Osteoblast (primary cell): ENCODE data around the gene RPP25. TPM values are rescaled to one million over a fixed set of nuclear protein-coding genes. Genes with fewer than 3 reads are reported as not detected.

ENCODE experiments used
- DNase-seq: peaks from one replicate; pipeline ENCODE4 v3.0.0; 2011; ENCODE audit warnings: low spot score, mixed read lengths; ENCODE audit not compliant: insufficient read length; ENCODE audit errors: missing footprints
- H2AFZ ChIP-seq: 2 replicates; pipeline ENCODE4 v1.6.0; 2011; ENCODE audit warnings: mild to moderate bottlenecking, low read length
- H3K27ac ChIP-seq: 2 replicates; pipeline ENCODE4 v1.5.1; 2011; ENCODE audit warnings: mild to moderate bottlenecking, low read depth, low read length, moderate library complexity
- H3K27me3 ChIP-seq: 2 replicates; pipeline ENCODE4 v1.6.0; 2012; ENCODE audit warnings: mild to moderate bottlenecking, control low read depth, inconsistent platforms, low read length, moderate library complexity; ENCODE audit not compliant: insufficient read depth
- H3K36me3 ChIP-seq: 2 replicates; pipeline ENCODE4 v1.5.1; 2011; ENCODE audit warnings: mild to moderate bottlenecking, low read length, control low read depth, moderate library complexity; ENCODE audit not compliant: insufficient read depth
- H3K4me1 ChIP-seq: 2 replicates; pipeline ENCODE4 v1.5.1; 2011; ENCODE audit warnings: mild to moderate bottlenecking, low read length, control low read depth, moderate library complexity; ENCODE audit not compliant: insufficient read depth
- H3K4me2 ChIP-seq: 2 replicates; pipeline ENCODE4 v1.6.0; 2011; ENCODE audit warnings: mild to moderate bottlenecking, low read length; ENCODE audit not compliant: insufficient read depth
- H3K4me3 ChIP-seq: fragments of 200-600 bp; sonication (generic); 3 replicates; pipeline ENCODE4 v1.5.1; 2012; ENCODE audit warnings: mild to moderate bottlenecking, low read length, inconsistent platforms; ENCODE audit not compliant: insufficient read depth
- H3K79me2 ChIP-seq: 2 replicates; pipeline ENCODE4 v1.6.0; 2012; ENCODE audit warnings: mild to moderate bottlenecking, low read length, control low read depth, inconsistent platforms; ENCODE audit not compliant: insufficient read depth
- H3K9me3 ChIP-seq: 2 replicates; pipeline ENCODE4 v1.5.1; 2011; ENCODE audit warnings: low read depth, low read length, control low read depth
- H4K20me1 ChIP-seq: 2 replicates; pipeline ENCODE4 v1.6.0; 2012; ENCODE audit warnings: mild to moderate bottlenecking, low read length, control low read depth; ENCODE audit not compliant: insufficient read depth
- CTCF ChIP-seq: IDR thresholded peaks from 2 replicates; pipeline ENCODE4 v1.5.1; 2011; ENCODE audit warnings: mild to moderate bottlenecking, low read depth, low read length, moderate library complexity; ENCODE audit errors: extremely low read depth
- total RNA-seq: library from RNA; depleted of rRNA; stranded (reverse); fragments of >200 nt; gene quantifications from 2 replicates; pipeline ENCODE4 v1.2.3, GENCODE V29; 2012

Gene RPP25
- total RNA-seq, 1 donor = 6.9 TPM

- Histone ChIP-seq H3K9me3 (no peaks in the 10 kb centered on the region), H3K4me1 (peaks cover 24% of the 10 kb centered on the region), H2AFZ (no peak overlapping the region), H3K27me3 (peaks cover 37% of the 10 kb centered on the region), H3K4me3 (no peak overlapping the region), H3K36me3 (no peaks in the 10 kb centered on the region), H3K27ac (no peak overlapping the region), H3K79me2 (no peaks in the 10 kb centered on the region), H4K20me1 (no peaks in the 10 kb centered on the region), H3K4me2 (peak overlapping the region; percentile 30)
- DNase-seq = peak; percentile 93
- no peak for TF ChIP-seq CTCF
These were observed 2.1 kb downstream of the RPP25 start for GRCh38 chr15:74954515-74954914.

GRCh38 chr15:74951006-74951405, 5.6 kb downstream of the RPP25 start:
- no peaks in the 10 kb centered on the region for H3K9me3 ChIP-seq
- no peak overlapping the region for H3K27ac ChIP-seq
- H4K20me1 ChIP-seq = no peaks in the 10 kb centered on the region
- no peak for TF ChIP-seq CTCF
- no peaks in the 10 kb centered on the region for H3K79me2 ChIP-seq
- DNase-seq = no peak
- no peaks in the 10 kb centered on the region for H3K36me3 ChIP-seq
- H3K4me3 ChIP-seq = no peak overlapping the region
- peaks cover 9% of the 10 kb centered on the region for H3K4me1 ChIP-seq
- H3K4me2 ChIP-seq = no peak overlapping the region
- H3K27me3 ChIP-seq = peaks cover 9% of the 10 kb centered on the region
- no peak overlapping the region for H2AFZ ChIP-seq

GRCh38 chr15:74950078-74950908, 6.3 kb downstream of the RPP25 start:
- Histone ChIP-seq H3K27me3 (peaks cover 2% of the 10 kb centered on the region), H3K27ac (no peak overlapping the region), H3K4me1 (peaks cover 9% of the 10 kb centered on the region), H3K9me3 (no peaks in the 10 kb centered on the region), H4K20me1 (no peaks in the 10 kb centered on the region), H3K4me2 (peak overlapping the region; percentile 41), H3K36me3 (no peaks in the 10 kb centered on the region), H3K4me3 (no peak overlapping the region), H2AFZ (peak overlapping the region; percentile 45), H3K79me2 (no peaks in the 10 kb centered on the region)
- peak; percentile 94 for DNase-seq
- peak; percentile 99 for TF ChIP-seq CTCF

- Histone ChIP-seq H3K4me1 (peaks cover 10% of the 10 kb centered on the region), H3K4me2 (peak within 1 kb of the TSS; percentile 98), H3K9me3 (no peaks in the 10 kb centered on the region), H3K27ac (peak within 1 kb of the TSS; percentile 82), H3K79me2 (peaks cover 50% of the 10 kb centered on the region), H4K20me1 (peaks cover 10% of the 10 kb centered on the region), H3K36me3 (no peaks in the 10 kb centered on the region), H2AFZ (peak within 1 kb of the TSS; percentile 94), H3K4me3 (peak within 1 kb of the TSS; percentile 99), H3K27me3 (peaks cover 4% of the 10 kb centered on the region)
- DNase-seq = peak; percentile 98
- TF ChIP-seq CTCF = no peak
These were observed 18.8 kb downstream of the RPP25 start, which contains the start of gene COX5A for GRCh38 chr15:74937590-74938371. Gene COX5A (minus strand): TSS chr15:74938073. CDS start chr15:74938014, 59 bp downstream.
